Neuronal stem cell (in vitro differentiated cells): Measurements from ENCODE around the gene ZIC3.
A peak's percentile ranks its signal among the peaks of the same experiment; 100 is the strongest.

Source experiments
- DNase-seq: peaks from one replicate; pipeline ENCODE4 v3.0.0-alpha.2; 2013; ENCODE audit warnings: low spot score
- H2AFZ ChIP-seq: one replicate; pipeline ENCODE4 v1.6.1; 2013; ENCODE audit warnings: mild to moderate bottlenecking, low read length, inconsistent platforms
- H2AK5ac ChIP-seq: 2 replicates; pipeline ENCODE4 v1.6.1; 2013; ENCODE audit warnings: low read depth, mild to moderate bottlenecking, inconsistent platforms, low read length, moderate library complexity, mixed read lengths
- H2BK120ac ChIP-seq: 2 replicates; pipeline ENCODE4 v1.6.1; 2013; ENCODE audit warnings: low read depth, mild to moderate bottlenecking, inconsistent platforms, low read length, moderate library complexity, mixed read lengths
- H2BK12ac ChIP-seq: one replicate; pipeline ENCODE4 v1.6.1; 2013; ENCODE audit warnings: low read length, inconsistent platforms
- H2BK15ac ChIP-seq: 2 replicates; pipeline ENCODE4 v1.6.1; 2013; ENCODE audit warnings: mild to moderate bottlenecking, low read length, inconsistent platforms, mixed read lengths
- H2BK5ac ChIP-seq: one replicate; pipeline ENCODE4 v1.6.1; 2013; ENCODE audit warnings: inconsistent platforms, mild to moderate bottlenecking, low read length, moderate library complexity
- H3K14ac ChIP-seq: one replicate; pipeline ENCODE4 v1.6.1; 2013; ENCODE audit warnings: low read length, inconsistent platforms
- H3K18ac ChIP-seq: 2 replicates; pipeline ENCODE4 v1.6.1; 2013; ENCODE audit warnings: low read length, inconsistent platforms
- H3K23ac ChIP-seq: 2 replicates; pipeline ENCODE4 v1.6.1; 2013; ENCODE audit warnings: low read depth, mild to moderate bottlenecking, mixed read lengths, low read length, inconsistent platforms; ENCODE audit not compliant: poor library complexity
- H3K27ac ChIP-seq: replicated peaks from 3 replicates; pipeline ENCODE4 v1.5.1; 2013; ENCODE audit warnings: low read length, inconsistent platforms
- H3K27me3 ChIP-seq, 3 experiments: 2 replicates each; pipeline ENCODE4 v1.6.1; 2013; ENCODE audit warnings: low read length in 3 of 3, mild to moderate bottlenecking in 2 of 3, inconsistent platforms in 1 of 3, low read depth in 1 of 3, mixed read lengths in 1 of 3, moderate library complexity in 1 of 3; ENCODE audit not compliant: control insufficient read depth in 3 of 3, insufficient read depth in 3 of 3
- H3K36me3 ChIP-seq, 2 donors: replicated peaks in 1 of 2; 2 replicates each; pipeline ENCODE4 v1.6.1; 2013; ENCODE audit warnings: low read length in 2 of 2; ENCODE audit not compliant: control insufficient read depth in 2 of 2, insufficient read depth in 2 of 2
- H3K4ac ChIP-seq: 2 replicates; pipeline ENCODE4 v1.6.1; 2013; ENCODE audit warnings: inconsistent platforms, mild to moderate bottlenecking, low read length, moderate library complexity
- H3K4me1 ChIP-seq, 2 donors: 1 replicate in 1 of 2; 2 replicates in 1 of 2; pipeline ENCODE4 v1.6.1; 2013; ENCODE audit warnings: low read length in 2 of 2, low read depth in 1 of 2; ENCODE audit not compliant: control insufficient read depth in 2 of 2, insufficient read depth in 1 of 2
- H3K4me2 ChIP-seq: one replicate; pipeline ENCODE4 v1.6.1; 2013; ENCODE audit warnings: mild to moderate bottlenecking, low read length, inconsistent platforms; ENCODE audit not compliant: insufficient read depth, poor library complexity, severe bottlenecking
- H3K4me3 ChIP-seq, 2 donors: 2 replicates each; pipeline ENCODE4 v1.5.1; 2013; ENCODE audit warnings: low read length in 2 of 2, mild to moderate bottlenecking in 2 of 2, inconsistent platforms in 1 of 2, moderate library complexity in 1 of 2
- H3K79me1 ChIP-seq: one replicate; pipeline ENCODE4 v1.6.1; 2013; ENCODE audit warnings: low read depth, mild to moderate bottlenecking, inconsistent platforms, low read length, moderate library complexity
- H3K9ac ChIP-seq: one replicate; pipeline ENCODE4 v1.6.1; 2013; ENCODE audit warnings: mild to moderate bottlenecking, low read depth, low read length, inconsistent platforms; ENCODE audit not compliant: poor library complexity
- H3K9me3 ChIP-seq, 2 donors: replicated peaks in 1 of 2; 2 replicates each; pipeline versions ENCODE3 to v1.6.1; 2013; ENCODE audit warnings: low read length in 2 of 2, mild to moderate bottlenecking in 2 of 2, inconsistent platforms in 1 of 2, low read depth in 1 of 2, mixed read lengths in 1 of 2, moderate library complexity in 1 of 2; ENCODE audit not compliant: control insufficient read depth in 2 of 2, insufficient read depth in 1 of 2
- H4K8ac ChIP-seq: one replicate; pipeline ENCODE4 v1.6.1; 2013; ENCODE audit warnings: low read depth, mild to moderate bottlenecking, inconsistent platforms, low read length, moderate library complexity
- H4K91ac ChIP-seq: one replicate; pipeline ENCODE4 v1.6.1; 2013; ENCODE audit warnings: low read length, low read depth, mild to moderate bottlenecking, inconsistent platforms; ENCODE audit not compliant: poor library complexity
- WGBS, 2 donors: extraction: QIAGEN DNeasy Blood & Tissue Kit; methylation state at CpG; one replicate each; pipeline ENCODE4 v1.1.7; 2013; ENCODE audit warnings: missing lambda C conversion rate in 2 of 2, mixed read lengths in 1 of 2; ENCODE audit not compliant: insufficient read length in 2 of 2, insufficient replicate concordance in 1 of 2; ENCODE audit errors: extremely low coverage in 2 of 2; 5-methylcytosine and 5-hydroxymethylcytosine counted together

Gene ZIC3

GRCh38 chrX:137565318-137565904 lies 516 bp upstream of the ZIC3 start:
- H3K18ac ChIP-seq, result peak overlapping the region; percentile 90
- no peaks in the 10 kb centered on the region for H3K9me3 ChIP-seq
- H3K4me1 ChIP-seq, result peaks cover 0 to 1% of the 10 kb centered on the region in 2 donors
- peaks cover 2 to 82% (median 64%) of the 10 kb centered on the region in 3 experiments for H3K27me3 ChIP-seq
- H2BK5ac ChIP-seq, result no peak overlapping the region
- DNase-seq, result no peak
- H2BK12ac ChIP-seq, result peak overlapping the region; percentile 41
- H3K79me1 ChIP-seq, result no peaks in the 10 kb centered on the region
- no peak overlapping the region for H3K14ac ChIP-seq
- H4K8ac ChIP-seq, result no peak overlapping the region
- H2BK15ac ChIP-seq, result no peak overlapping the region
- no peaks in the 10 kb centered on the region for H3K36me3 ChIP-seq
- WGBS, 2 donors, result no CpG with 5 or more reads among the region's 54 CpGs
- H3K4me3 ChIP-seq, result peak overlapping the region; percentile 55 to 79
- H3K9ac ChIP-seq, result peak overlapping the region; percentile 86
- H2AFZ ChIP-seq, result peak overlapping the region; percentile 90
- H3K4ac ChIP-seq, result no peak overlapping the region
- H3K4me2 ChIP-seq, result peak overlapping the region; percentile 57
- no peak overlapping the region for H2AK5ac ChIP-seq
- no peak overlapping the region for H3K27ac ChIP-seq
- no peak overlapping the region for H2BK120ac ChIP-seq
- no peak overlapping the region for H4K91ac ChIP-seq
- H3K23ac ChIP-seq, result no peak overlapping the region

- Histone ChIP-seq H3K9ac (peak overlapping the region; percentile 70), H3K36me3 (no peaks in the 10 kb centered on the region), H3K14ac (no peak overlapping the region), H2BK12ac (peak overlapping the region; percentile 10), H3K4ac (no peak overlapping the region), H2AFZ (peak overlapping the region; percentile 90), H4K91ac (no peak overlapping the region), H2BK120ac (no peak overlapping the region), H2BK5ac (no peak overlapping the region), H2AK5ac (no peak overlapping the region), H3K9me3 (no peaks in the 10 kb centered on the region), H3K18ac (peak overlapping the region; percentile 57), H3K23ac (peak overlapping the region; percentile 95), H3K4me2 (peak overlapping the region; percentile 77), H3K4me3 (peak overlapping the region; percentile 55 to 76), H3K27me3 (peaks cover 2 to 67% (median 60%) of the 10 kb centered on the region in 3 experiments), H3K27ac (no peak overlapping the region), H4K8ac (no peak overlapping the region), H3K79me1 (no peaks in the 10 kb centered on the region), H2BK15ac (no peak overlapping the region), H3K4me1 (peaks cover 0 to 1% of the 10 kb centered on the region in 2 donors)
- no CpG with 5 or more reads among the region's 82 CpGs for WGBS, 2 donors
- DNase-seq, result no peak
Observed at GRCh38 chrX:137566746-137567679, 1.1 kb downstream of the ZIC3 start.

- no peaks in the 10 kb centered on the region for H3K9me3 ChIP-seq
- H3K18ac ChIP-seq, result no peak overlapping the region
- H3K36me3 ChIP-seq, result no peaks in the 10 kb centered on the region
- DNase-seq, result no peak
- H3K27ac ChIP-seq, result no peak overlapping the region
- H3K27me3 ChIP-seq, result peaks cover 2 to 59% (median 53%) of the 10 kb centered on the region in 3 experiments
- no peak overlapping the region for H2AK5ac ChIP-seq
- H2BK15ac ChIP-seq, result no peak overlapping the region
- H3K4me1 ChIP-seq, result peaks cover 0 to 1% of the 10 kb centered on the region in 2 donors
- peak overlapping the region; percentile 77 for H3K4me2 ChIP-seq
- H3K79me1 ChIP-seq, result no peaks in the 10 kb centered on the region
- no peak overlapping the region for H3K9ac ChIP-seq
- no peak overlapping the region for H3K14ac ChIP-seq
- H2AFZ ChIP-seq, result peak overlapping the region; percentile 90
- H3K4ac ChIP-seq, result no peak overlapping the region
- no peak overlapping the region for H2BK5ac ChIP-seq
- H2BK12ac ChIP-seq, result no peak overlapping the region
- no peak overlapping the region for H2BK120ac ChIP-seq
- no peak overlapping the region for H4K91ac ChIP-seq
- no peak overlapping the region for H3K23ac ChIP-seq
- no peak overlapping the region for H4K8ac ChIP-seq
- no CpG with 5 or more reads among the region's 36 CpGs for WGBS, 2 donors
- peak overlapping the region in 1 of 2 donors; percentile 55 for H3K4me3 ChIP-seq
Observed at GRCh38 chrX:137567682-137568232, 1.8 kb downstream of the ZIC3 start.
